HEK293T (cell line): ENCODE data around the gene CHM.
"Not testable (repeated sequence)": the region's sequence is repeated elsewhere in the genome, so short reads cannot be mapped to it uniquely, and the experiment has no call there.

Experiments used
- CTCF ChIA-PET: fragments of 350-600 bp; formaldehyde crosslinking; extraction: SDS; loops from one replicate; lab custom pipeline; 2021; ENCODE audit warnings: antibody characterized with exemption, inconsistent platforms; lab: Yijun Ruan, JAX
- POLR2A ChIA-PET: fragments of 350-600 bp; formaldehyde crosslinking; extraction: SDS; loops from one replicate; lab custom pipeline; 2020; ENCODE audit warnings: antibody characterized with exemption, inconsistent platforms; lab: Yijun Ruan, JAX
- DNase-seq: peaks from one replicate; pipeline ENCODE4 v3.0.0; 2012; ENCODE audit warnings: mixed read lengths; ENCODE audit errors: extremely low spot score
- ARNT ChIP-seq: fragments of 450-650 bp; IDR thresholded peaks from 2 replicates; pipeline ENCODE4 v1.6.1; 2017; ENCODE audit warnings: mild to moderate bottlenecking
- BHLHE40 ChIP-seq: fragments of 450-650 bp; IDR thresholded peaks from 2 replicates; pipeline ENCODE4 v1.6.1; 2016; ENCODE audit warnings: mild to moderate bottlenecking, moderate library complexity, borderline replicate concordance
- CTBP1 ChIP-seq: fragments of 450-650 bp; IDR thresholded peaks from 2 replicates; pipeline ENCODE4 v1.6.1; 2016; ENCODE audit warnings: borderline replicate concordance
- ELF4 ChIP-seq: fragments of 450-650 bp; IDR thresholded peaks from 2 replicates; pipeline ENCODE4 v1.6.1; 2017; ENCODE audit warnings: antibody characterized with exemption
- FOXA1 ChIP-seq: fragments of 450-650 bp; IDR thresholded peaks from 2 replicates; pipeline ENCODE4 v1.6.1; 2016; ENCODE audit warnings: mild to moderate bottlenecking
- FOXK2 ChIP-seq: fragments of 450-650 bp; IDR thresholded peaks from 2 replicates; pipeline ENCODE4 v1.6.1; 2016; ENCODE audit warnings: mild to moderate bottlenecking
- FOXM1 ChIP-seq: fragments of 450-650 bp; IDR thresholded peaks from 2 replicates; pipeline ENCODE4 v1.6.1; 2017; ENCODE audit warnings: mild to moderate bottlenecking, borderline replicate concordance
- HDGF ChIP-seq: fragments of 450-650 bp; IDR thresholded peaks from 2 replicates; pipeline ENCODE4 v1.6.1; 2017; ENCODE audit warnings: antibody characterized with exemption, borderline replicate concordance
- L3MBTL2 ChIP-seq: fragments of 450-650 bp; conservative IDR thresholded peaks from 2 replicates; pipeline ENCODE4 v1.6.1; 2016; ENCODE audit warnings: mild to moderate bottlenecking
- LEF1 ChIP-seq: fragments of 450-650 bp; IDR thresholded peaks from 2 replicates; pipeline ENCODE4 v1.6.1; 2017; ENCODE audit warnings: mild to moderate bottlenecking, borderline replicate concordance
- NFRKB ChIP-seq: fragments of 450-650 bp; IDR thresholded peaks from 2 replicates; pipeline ENCODE4 v1.6.1; 2016; ENCODE audit warnings: mild to moderate bottlenecking, moderate library complexity
- PKNOX1 ChIP-seq: fragments of 450-650 bp; IDR thresholded peaks from 2 replicates; pipeline ENCODE4 v1.6.1; 2016
- SP1 ChIP-seq: fragments of 450-650 bp; IDR thresholded peaks from 2 replicates; pipeline ENCODE4 v1.6.1; 2017
- SUZ12 ChIP-seq: fragments of 450-650 bp; IDR thresholded peaks from 2 replicates; pipeline ENCODE4 v1.6.1; 2016; ENCODE audit warnings: mild to moderate bottlenecking
- TARDBP ChIP-seq: fragments of 450-650 bp; IDR thresholded peaks from 2 replicates; pipeline ENCODE4 v1.6.1; 2016
- ZNF384 ChIP-seq: fragments of 450-650 bp; IDR thresholded peaks from 2 replicates; pipeline ENCODE4 v1.6.1; 2016

Gene CHM

DNA sequence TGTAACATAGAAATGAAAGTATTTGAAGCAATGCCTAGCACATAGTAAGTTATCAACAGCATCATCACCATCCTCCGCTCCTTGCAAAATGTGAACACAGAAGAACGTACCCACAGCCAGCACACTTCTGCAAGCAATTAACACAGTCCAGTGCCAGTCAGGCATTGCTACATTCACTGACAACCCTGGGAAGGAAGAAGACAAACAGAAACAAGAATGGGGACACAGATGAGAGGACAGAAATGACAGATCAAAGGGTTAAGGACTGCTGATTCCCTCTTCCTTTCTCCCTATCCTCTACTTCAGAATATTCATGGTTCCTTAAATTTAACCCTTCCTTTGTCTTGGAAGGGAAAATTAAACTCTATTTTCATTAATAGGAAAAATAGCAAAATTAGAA is 53.1 kb downstream of the CHM start:
- CTCF ChIA-PET = no interaction called here
- DNase-seq = no peak
- POLR2A ChIA-PET = no interaction called here
- no peak for TF ChIP-seq BHLHE40
- no peak for TF ChIP-seq ZNF384
- TF ChIP-seq ELF4 = no peak
- no peak for TF ChIP-seq LEF1
- no peak for TF ChIP-seq SP1
- no peak for TF ChIP-seq NFRKB
- no peak for TF ChIP-seq SUZ12
- TF ChIP-seq TARDBP = no peak
- no peak for TF ChIP-seq CTBP1
- TF ChIP-seq FOXA1 = no peak
- TF ChIP-seq PKNOX1 = no peak
- TF ChIP-seq FOXK2 = no peak
- no peak for TF ChIP-seq L3MBTL2
- TF ChIP-seq ARNT = no peak
- TF ChIP-seq FOXM1 = no peak
- no peak for TF ChIP-seq HDGF

- TF ChIP-seq ELF4 = no peak
- no peak for TF ChIP-seq ARNT
- no peak for TF ChIP-seq L3MBTL2
- no peak for TF ChIP-seq BHLHE40
- TF ChIP-seq PKNOX1 = no peak
- no peak for TF ChIP-seq SP1
- TF ChIP-seq LEF1 = no peak
- no peak for TF ChIP-seq FOXK2
- no peak for TF ChIP-seq NFRKB
- no peak for TF ChIP-seq TARDBP
- TF ChIP-seq CTBP1 = no peak
- no peak for TF ChIP-seq FOXM1
- no peak for TF ChIP-seq HDGF
- TF ChIP-seq FOXA1 = no peak
- TF ChIP-seq ZNF384 = no peak
- no peak for TF ChIP-seq SUZ12
- ChIA-PET POLR2A (no interaction called here), CTCF (no interaction called here)
- DNase-seq = no peak
These were observed 53.7 kb downstream of the CHM start for GRCh38 chrX:85993539-85994197.

DNA sequence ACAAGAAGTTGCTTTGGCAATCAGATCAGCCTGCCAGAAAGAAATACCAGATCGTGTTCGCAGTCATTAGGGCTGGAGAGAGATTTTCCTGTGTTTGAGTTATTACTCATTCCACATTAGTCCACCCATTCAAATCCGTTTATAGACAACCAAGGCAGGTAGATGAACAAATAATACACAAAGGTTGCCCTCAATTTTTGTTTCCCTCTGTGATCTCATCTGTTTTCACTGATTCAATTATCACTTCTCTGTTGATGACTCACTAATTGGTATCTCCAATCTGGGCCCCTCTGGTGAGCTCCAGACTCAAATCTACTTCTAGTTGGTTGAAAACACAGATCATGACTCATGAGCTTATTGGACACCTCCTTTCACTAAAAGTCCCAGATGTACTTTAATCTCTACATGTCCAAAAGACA is 54.5 kb downstream of the CHM start:
- ChIA-PET POLR2A (no interaction called here), CTCF (no interaction called here)
- no peak for DNase-seq
- TF ChIP-seq LEF1 = no peak
- TF ChIP-seq L3MBTL2 = no peak
- TF ChIP-seq SP1 = no peak
- TF ChIP-seq FOXM1 = no peak
- no peak for TF ChIP-seq ARNT
- no peak for TF ChIP-seq FOXA1
- no peak for TF ChIP-seq ZNF384
- TF ChIP-seq FOXK2 = no peak
- no peak for TF ChIP-seq ELF4
- no peak for TF ChIP-seq NFRKB
- no peak for TF ChIP-seq CTBP1
- no peak for TF ChIP-seq PKNOX1
- TF ChIP-seq BHLHE40 = no peak
- TF ChIP-seq SUZ12 = no peak
- no peak for TF ChIP-seq HDGF
- TF ChIP-seq TARDBP = no peak

DNA sequence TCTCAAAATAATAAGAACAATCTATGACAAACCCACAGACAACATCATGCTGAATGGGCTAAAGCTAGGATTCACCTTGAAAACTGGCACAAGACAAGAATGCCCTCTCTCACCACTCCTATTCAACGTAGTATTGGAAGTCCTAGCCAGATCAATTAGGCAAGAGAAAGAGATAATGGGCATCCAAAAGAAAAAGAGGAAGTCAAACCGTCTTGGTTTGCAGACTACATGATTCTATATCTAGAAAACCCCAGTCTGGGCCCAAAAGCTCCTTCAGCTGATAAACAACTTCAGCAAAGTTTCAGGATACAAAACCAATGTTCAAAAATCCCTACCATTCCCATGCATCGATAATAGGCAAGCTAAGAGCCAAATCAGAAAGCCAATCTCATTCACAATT is 59.0 kb downstream of the CHM start:
- DNase-seq = no peak
- ChIA-PET POLR2A (no interaction called here), CTCF (no interaction called here)
- TF ChIP-seq FOXM1 (no peak), NFRKB (no peak), ARNT (no peak), FOXA1 (no peak)

DNA sequence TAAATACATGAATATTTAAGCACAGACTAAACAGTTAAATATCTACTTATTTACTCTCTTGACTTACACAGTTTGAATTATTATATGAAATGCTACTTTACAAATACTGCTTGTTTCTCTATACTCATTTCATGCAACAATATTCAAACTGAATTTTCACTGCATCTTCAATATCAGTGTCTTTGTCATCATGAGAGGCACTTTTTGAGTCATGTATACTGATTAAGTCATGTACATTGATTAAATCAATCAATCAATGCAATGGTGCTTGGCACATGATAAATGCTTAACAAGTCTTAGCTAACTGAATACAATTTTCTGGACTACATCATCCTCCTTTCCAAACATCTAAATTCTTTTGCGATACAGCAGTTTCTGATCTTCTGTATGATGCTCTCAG is 67.1 kb downstream of the CHM start:
- TF ChIP-seq CTBP1 = no peak
- TF ChIP-seq LEF1 = no peak
- TF ChIP-seq ARNT = no peak
- no peak for DNase-seq
- ChIA-PET CTCF (no interaction called here), POLR2A (no interaction called here)

- ChIA-PET CTCF (no interaction called here), POLR2A (no interaction called here)
- DNase-seq = no peak
- TF ChIP-seq ARNT = no peak
- TF ChIP-seq SP1 = no peak
- TF ChIP-seq L3MBTL2 = no peak
- no peak for TF ChIP-seq ZNF384
- TF ChIP-seq ELF4 = no peak
- TF ChIP-seq NFRKB = no peak
These were observed 70.1 kb downstream of the CHM start for GRCh38 chrX:85977218-85977617.

DNA sequence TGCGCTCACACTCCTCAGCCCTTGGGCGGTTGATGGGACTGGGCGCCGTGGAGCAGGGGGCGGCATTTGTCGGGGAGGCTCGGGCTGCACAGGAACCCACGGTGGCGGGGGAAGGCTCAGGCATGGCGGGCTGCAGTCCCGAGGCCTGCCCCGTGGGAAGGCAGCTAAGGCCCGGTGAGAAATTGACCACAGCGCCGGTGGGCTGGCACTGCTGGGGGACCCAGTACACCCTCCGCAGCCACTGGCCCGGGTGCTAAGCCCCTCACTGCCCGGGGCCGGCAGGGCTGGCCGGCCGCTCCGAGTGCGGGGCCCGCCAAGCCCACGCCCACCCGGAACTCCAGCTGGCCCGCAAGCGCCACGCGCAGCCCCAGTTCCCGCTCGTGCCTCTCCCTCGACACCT is 75.0 kb downstream of the CHM start:
- CTCF ChIA-PET, POLR2A ChIA-PET: not testable (repeated sequence)

More for the DNA sequence above, 75.0 kb downstream of the CHM start:
- DNase-seq = not testable (repeated sequence)
